Activated T-helper 17 cell treated with anti-CD3 and anti-CD28 coated beads, Interleukin-2, amount 50 U/mL, for 72 hours (primary cell): ENCODE data around the gene SUPT3H. TPM values are rescaled to one million over a fixed set of nuclear protein-coding genes. Genes with fewer than 3 reads are reported as not detected.
"Not testable (repeated sequence)": the region's sequence is repeated elsewhere in the genome, so short reads cannot be mapped to it uniquely, and the experiment has no call there.

Experiments used
- ATAC-seq: fragments of 150-1000 bp; cut with Tn5 transposase; replicated peaks from 2 replicates; pipeline ENCODE4 v1.10.0; 2021; ENCODE audit warnings: mild to moderate bottlenecking, moderate library complexity
- H3K27ac Mint-ChIP-seq: one replicate; pipeline ENCODE4 v1.8.0; 2022; ENCODE audit warnings: mixed read lengths
- H3K27me3 Mint-ChIP-seq: one replicate; pipeline ENCODE4 v1.8.0; 2022; ENCODE audit warnings: mixed read lengths
- H3K36me3 Mint-ChIP-seq: one replicate; pipeline ENCODE4 v1.8.0; 2022; ENCODE audit warnings: low read depth, mild to moderate bottlenecking, mixed read lengths
- H3K4me1 Mint-ChIP-seq: one replicate; pipeline ENCODE4 v1.8.0; 2022; ENCODE audit warnings: mixed read lengths
- H3K4me3 Mint-ChIP-seq: one replicate; pipeline ENCODE4 v1.8.0; 2022; ENCODE audit warnings: mild to moderate bottlenecking, mixed read lengths
- H3K9me3 Mint-ChIP-seq: one replicate; pipeline ENCODE4 v1.8.0; 2022; ENCODE audit warnings: mixed read lengths
- total RNA-seq, 2 donors: library from RNA; stranded (reverse); gene quantifications; one replicate each; pipeline ENCODE4 v1.2.3, GENCODE V29; 2022

Gene SUPT3H
- total RNA-seq, 2 donors from 2014 or later: 12.1 to 20.0 TPM

DNA sequence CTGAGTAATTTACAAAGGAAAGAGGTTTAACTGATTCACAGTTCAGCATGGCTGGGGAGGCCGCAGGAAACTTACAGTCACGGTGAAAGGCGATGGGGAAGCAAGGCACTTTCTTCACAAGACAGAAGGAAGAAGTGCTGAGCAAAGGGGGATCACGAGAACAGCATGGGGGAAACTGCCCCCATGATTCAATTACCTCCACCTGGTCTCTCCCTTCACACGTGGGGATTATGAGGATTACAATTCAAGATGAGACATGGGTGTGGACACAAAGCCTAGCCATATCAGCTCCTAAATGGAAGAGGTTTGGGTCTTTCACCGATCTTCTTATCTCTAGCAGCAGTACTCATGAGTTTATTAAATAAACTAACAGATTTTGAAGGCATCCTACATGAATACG, 202.5 kb downstream of the SUPT3H start:
- no peaks in the 10 kb centered on the region for H3K27me3 Mint-ChIP-seq
- no peaks in the 10 kb centered on the region for H3K4me1 Mint-ChIP-seq
- no peak overlapping the region for H3K4me3 Mint-ChIP-seq
- no peak for ATAC-seq
- no peak overlapping the region for H3K27ac Mint-ChIP-seq
- H3K9me3 Mint-ChIP-seq: no peaks in the 10 kb centered on the region
- no peaks in the 10 kb centered on the region for H3K36me3 Mint-ChIP-seq

DNA sequence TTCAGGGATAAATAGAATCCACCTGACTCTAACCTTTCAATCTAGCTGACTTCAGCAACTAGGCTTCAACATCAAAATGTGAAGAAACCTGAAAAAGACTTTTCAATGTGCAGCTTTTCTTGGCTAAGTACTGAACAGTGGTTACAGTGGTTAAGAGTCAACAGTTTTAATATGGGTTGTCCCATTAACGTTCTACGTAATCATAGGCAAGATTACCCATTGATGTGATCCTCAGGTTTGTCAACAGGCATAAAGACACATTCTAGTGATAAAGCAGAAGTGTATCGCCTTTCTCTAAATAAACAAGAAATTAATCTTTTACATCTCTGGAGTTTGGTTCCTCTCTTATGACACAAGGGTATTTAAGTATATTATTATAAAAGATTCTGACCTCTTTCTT, 203.7 kb downstream of the SUPT3H start:
- Mint-ChIP-seq H3K4me1 (no peaks in the 10 kb centered on the region), H3K4me3 (peak overlapping the region; percentile 7), H3K9me3 (no peaks in the 10 kb centered on the region), H3K27ac (peak overlapping the region; percentile 44), H3K36me3 (no peaks in the 10 kb centered on the region), H3K27me3 (no peaks in the 10 kb centered on the region)
- ATAC-seq: peak; percentile 76

DNA sequence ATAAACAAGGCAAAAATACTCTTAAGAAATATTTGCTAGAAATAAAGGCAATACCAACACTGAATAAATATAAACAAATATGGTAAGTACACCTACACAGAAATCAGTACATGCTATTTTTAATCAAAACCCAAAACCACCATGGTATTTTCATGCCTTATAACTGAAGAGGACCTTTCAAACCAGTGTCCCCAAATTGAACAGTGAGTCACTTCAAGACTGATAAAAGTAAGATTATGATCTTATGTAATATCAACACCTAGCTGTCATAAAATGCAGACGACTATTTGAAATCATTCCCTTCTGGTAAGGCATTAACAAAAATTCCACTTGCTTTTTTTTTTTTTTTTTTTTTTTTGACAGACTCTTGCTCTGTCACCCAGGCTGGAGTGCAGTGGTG, 206.4 kb downstream of the SUPT3H start:
- Mint-ChIP-seq H3K4me3 (no peak overlapping the region), H3K9me3 (no peaks in the 10 kb centered on the region), H3K36me3 (no peaks in the 10 kb centered on the region), H3K27me3 (no peaks in the 10 kb centered on the region), H3K27ac (no peak overlapping the region), H3K4me1 (no peaks in the 10 kb centered on the region)
- ATAC-seq: no peak

DNA sequence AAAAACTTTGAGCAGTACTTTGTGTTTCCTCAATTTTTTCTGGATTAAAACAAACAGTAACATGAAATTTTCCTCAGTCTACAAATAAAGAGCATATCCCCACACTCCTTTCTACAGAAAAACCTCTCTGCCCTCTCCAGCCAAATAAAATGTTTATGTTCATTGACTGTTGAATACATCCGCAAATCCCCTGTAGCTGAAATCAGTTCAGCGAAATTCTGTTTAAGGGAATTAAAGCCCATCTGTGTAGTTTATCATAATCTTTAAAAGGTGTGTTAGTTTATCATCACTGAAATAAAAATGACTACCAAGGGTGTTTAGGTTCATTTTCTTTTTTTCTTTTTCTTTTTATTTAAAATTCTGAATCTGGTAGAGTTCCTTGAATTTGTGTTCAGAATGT, 207.4 kb downstream of the SUPT3H start:
- H3K4me1 Mint-ChIP-seq: peaks cover 6% of the 10 kb centered on the region
- no peaks in the 10 kb centered on the region for H3K9me3 Mint-ChIP-seq
- H3K27ac Mint-ChIP-seq: no peak overlapping the region
- ATAC-seq: no peak
- no peaks in the 10 kb centered on the region for H3K36me3 Mint-ChIP-seq
- H3K27me3 Mint-ChIP-seq: no peaks in the 10 kb centered on the region
- no peak overlapping the region for H3K4me3 Mint-ChIP-seq

DNA sequence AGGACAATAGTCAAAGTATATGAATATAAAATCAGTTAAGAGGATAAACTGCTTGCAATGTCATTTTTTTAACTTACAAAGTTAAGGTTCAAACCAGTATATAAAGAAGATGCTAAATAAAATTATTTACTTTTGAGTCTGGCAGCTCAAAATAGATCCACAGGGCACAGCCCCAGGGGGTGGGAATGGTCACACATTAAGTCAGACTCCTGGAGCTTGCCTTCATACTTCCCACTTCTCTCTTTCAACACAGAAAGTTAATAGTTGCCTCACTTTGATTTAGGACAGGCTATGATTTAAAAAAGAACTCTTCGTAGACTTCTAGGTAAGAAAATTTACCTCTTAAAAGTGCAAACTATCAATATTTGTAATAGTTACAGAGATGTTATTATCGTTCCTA, 207.9 kb downstream of the SUPT3H start:
- Mint-ChIP-seq H3K4me3 (no peak overlapping the region), H3K27ac (no peak overlapping the region), H3K4me1 (peaks cover 8% of the 10 kb centered on the region)

DNA sequence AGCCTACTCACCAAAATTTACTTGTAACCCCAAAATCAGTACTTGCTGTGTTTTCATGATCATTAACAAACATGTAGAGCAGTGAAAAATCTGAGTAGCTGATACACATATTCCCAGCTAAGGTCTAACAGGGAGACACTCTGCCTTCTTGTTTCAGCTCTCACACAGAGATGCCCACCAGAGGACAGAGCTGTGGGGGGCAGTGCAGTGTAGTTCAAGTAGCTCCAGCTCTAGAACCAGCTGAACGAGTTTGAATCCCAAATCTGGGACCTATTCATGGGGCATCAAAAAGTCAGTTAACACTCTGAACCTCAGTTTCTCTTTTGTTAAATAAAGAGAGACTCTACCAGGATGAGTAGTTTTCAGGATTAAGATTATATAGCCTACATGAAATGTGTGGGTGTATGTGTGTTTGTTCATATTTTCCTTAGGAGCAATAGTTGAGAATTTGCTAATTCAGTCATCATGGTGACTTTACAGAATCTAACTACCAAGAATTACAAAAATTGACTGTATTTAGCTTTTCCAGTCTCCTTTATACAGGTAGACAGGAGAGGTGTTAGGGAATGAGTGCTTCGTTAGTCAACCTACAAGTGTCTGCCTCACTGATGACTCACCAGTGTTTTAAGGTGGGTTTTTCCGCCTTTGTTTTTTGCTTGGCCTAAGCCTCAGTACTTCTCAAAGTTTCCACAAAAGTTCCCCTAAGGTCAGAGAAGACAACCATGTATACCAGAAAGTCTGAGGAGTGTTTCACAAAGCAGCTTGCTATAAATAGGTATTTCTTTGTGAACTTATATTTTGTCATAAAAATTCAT, 213.6 kb downstream of the SUPT3H start:
- Mint-ChIP-seq H3K27me3 (no peaks in the 10 kb centered on the region), H3K27ac (peak overlapping the region; percentile 99), H3K4me1 (peaks cover 21% of the 10 kb centered on the region), H3K4me3 (peak overlapping the region; percentile 79), H3K9me3 (no peaks in the 10 kb centered on the region), H3K36me3 (peaks cover 9% of the 10 kb centered on the region)
- ATAC-seq: peak; percentile 91

More for the DNA sequence above, 207.9 kb downstream of the SUPT3H start:
- peaks cover under 1% of the 10 kb centered on the region for H3K36me3 Mint-ChIP-seq
- no peak for ATAC-seq
- H3K9me3 Mint-ChIP-seq: no peaks in the 10 kb centered on the region
- H3K27me3 Mint-ChIP-seq: no peaks in the 10 kb centered on the region

DNA sequence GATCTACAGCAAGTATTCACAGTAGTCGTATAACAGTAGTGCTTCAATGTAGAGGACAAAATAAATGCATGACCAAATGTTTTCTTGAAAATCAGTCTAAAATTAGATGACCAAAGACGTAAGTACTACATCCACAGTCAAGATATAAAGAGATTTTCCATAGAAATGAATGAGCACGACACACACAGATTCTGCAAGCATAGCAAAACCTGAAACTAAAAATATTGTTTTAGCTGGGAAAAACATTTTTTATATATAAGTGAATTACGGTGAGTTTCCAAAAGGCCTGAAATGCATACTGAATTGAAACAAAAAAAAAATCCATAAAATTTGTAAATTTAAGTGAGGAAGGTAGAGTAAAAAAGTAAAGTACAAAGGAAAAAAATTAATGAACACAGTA, 217.4 kb downstream of the SUPT3H start:
- Mint-ChIP-seq H3K36me3 (peaks cover 9% of the 10 kb centered on the region), H3K9me3 (no peaks in the 10 kb centered on the region), H3K4me3 (no peak overlapping the region), H3K4me1 (peaks cover 15% of the 10 kb centered on the region), H3K27me3 (no peaks in the 10 kb centered on the region), H3K27ac (no peak overlapping the region)
- no peak for ATAC-seq

DNA sequence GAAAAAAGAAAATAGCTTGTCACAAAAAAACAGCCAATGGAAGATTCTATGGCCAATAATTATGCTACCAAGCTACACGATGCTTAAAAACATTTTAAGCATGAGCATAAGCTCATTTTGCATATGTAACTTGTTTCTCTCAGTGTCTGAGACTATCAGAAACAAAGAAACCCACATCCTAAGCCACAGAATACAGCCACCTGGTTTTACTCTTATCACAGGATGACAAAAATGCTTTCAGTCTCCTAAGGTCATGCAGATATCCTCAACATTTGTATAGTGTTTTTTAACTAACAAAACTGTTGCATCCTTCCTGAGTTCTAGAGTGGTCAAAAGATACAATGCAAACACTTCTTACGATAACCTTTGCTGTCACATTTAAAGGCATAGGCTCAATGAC, 221.7 kb downstream of the SUPT3H start:
- Mint-ChIP-seq H3K4me1 (peaks cover 5% of the 10 kb centered on the region), H3K9me3 (no peaks in the 10 kb centered on the region), H3K27me3 (no peaks in the 10 kb centered on the region), H3K27ac (peak overlapping the region; percentile 55), H3K4me3 (peak overlapping the region; percentile 22), H3K36me3 (no peaks in the 10 kb centered on the region)
- ATAC-seq: peak; percentile 99

DNA sequence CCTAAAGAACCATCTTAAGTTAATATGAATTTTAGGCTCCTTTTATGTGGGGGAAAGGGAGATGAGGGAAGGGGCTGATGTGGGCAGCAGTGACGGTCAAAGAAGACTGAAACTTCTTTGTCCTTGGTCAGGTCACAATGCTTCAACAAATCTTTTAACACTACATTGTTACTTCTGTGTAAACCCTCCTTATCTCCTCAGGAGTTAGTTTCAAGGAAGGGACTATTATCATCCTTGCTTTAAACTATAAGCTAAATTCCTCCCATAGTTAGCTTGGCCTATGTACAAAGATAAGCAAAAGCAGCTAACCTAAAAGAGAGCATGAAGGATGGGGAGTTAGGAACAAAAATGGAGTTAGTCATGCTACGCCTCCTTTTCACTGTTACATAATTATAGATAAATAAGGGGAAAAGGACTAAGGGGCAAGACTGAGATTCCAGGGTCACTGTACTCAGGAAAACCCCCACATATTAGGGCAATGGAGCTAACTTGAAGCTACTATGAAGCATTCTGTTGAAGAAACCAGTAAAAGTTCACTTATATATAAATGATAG, 222.3 kb downstream of the SUPT3H start:
- Mint-ChIP-seq H3K27me3 (no peaks in the 10 kb centered on the region), H3K27ac (peak overlapping the region; percentile 55), H3K9me3 (no peaks in the 10 kb centered on the region), H3K36me3 (no peaks in the 10 kb centered on the region), H3K4me3 (peak overlapping the region; percentile 22), H3K4me1 (peaks cover 5% of the 10 kb centered on the region)
- ATAC-seq: no peak

DNA sequence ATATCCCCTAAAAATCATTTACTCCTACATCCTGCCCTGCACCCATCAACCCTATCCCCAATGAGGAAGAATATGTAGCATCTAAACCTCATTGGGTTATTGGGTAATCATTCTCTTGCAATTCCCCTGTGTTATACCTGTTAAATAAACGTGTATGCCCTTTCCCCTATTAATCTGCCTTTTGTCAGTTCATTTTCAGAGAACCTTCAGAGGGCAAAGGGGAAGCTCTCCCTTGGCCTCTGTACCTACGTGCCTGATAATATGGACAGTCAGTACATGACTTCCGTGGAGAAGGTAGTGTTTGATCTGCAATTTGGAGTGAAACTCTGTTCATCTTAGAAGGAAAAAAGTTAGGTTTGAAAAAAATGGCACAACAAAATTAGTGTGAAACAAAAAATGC, 223.1 kb downstream of the SUPT3H start:
- no peaks in the 10 kb centered on the region for H3K36me3 Mint-ChIP-seq
- H3K4me1 Mint-ChIP-seq: peaks cover 5% of the 10 kb centered on the region
- H3K27ac Mint-ChIP-seq: no peak overlapping the region
- no peak overlapping the region for H3K4me3 Mint-ChIP-seq
- ATAC-seq: no peak
- H3K9me3 Mint-ChIP-seq: no peaks in the 10 kb centered on the region
- no peaks in the 10 kb centered on the region for H3K27me3 Mint-ChIP-seq

DNA sequence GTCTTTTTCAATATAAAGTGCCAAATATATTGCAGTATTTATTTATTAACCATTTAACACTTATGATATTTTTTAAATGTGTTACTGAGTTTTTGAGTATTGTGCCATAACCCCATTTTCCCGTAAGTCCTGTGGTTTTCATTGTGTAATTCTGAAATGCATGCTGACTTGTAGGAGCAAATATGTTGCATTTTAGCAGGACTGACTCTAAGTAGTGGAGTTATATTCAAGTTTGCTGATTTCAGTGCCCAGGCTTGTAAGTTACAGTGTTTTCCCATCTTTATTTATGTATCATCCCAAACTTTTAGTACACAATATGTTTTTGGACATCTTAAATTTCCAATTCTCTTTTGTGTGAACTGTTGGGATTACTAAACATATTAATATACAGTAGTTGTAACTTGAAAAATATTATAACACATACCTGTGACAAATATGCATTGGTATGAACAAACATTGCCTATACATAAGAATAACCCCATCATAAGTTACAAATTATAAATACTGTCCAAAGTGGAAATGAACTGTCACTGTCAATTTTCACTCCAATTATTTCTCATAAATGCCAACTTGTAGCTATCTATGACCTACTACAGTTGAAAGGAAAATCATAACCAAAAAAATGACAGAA, 228.9 kb downstream of the SUPT3H start:
- Mint-ChIP-seq H3K27ac (no peak overlapping the region), H3K4me1 (peaks cover 6% of the 10 kb centered on the region), H3K9me3 (peaks cover 10% of the 10 kb centered on the region), H3K27me3 (no peaks in the 10 kb centered on the region), H3K4me3 (no peak overlapping the region), H3K36me3 (no peaks in the 10 kb centered on the region)
- no peak for ATAC-seq

DNA sequence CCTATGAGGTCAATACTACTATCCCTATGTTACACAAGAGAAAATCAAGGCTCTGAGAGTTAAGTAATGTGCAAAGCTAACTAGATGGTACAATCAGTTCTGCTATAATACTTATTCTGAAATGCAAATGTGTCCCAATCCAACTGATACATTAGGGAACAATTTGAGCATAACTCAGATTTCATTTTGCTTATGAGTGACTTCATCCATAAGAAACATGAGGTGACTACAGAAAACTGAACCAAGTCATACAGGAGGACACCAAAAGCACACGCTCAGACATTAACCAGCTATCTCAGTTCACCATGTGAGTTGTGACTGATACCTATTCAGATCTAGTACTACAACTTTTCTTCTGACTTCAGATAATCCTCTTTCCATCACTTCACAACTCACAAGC, 229.5 kb downstream of the SUPT3H start:
- no peak for ATAC-seq
- Mint-ChIP-seq H3K4me1 (peaks cover 12% of the 10 kb centered on the region), H3K4me3 (no peak overlapping the region)

DNA sequence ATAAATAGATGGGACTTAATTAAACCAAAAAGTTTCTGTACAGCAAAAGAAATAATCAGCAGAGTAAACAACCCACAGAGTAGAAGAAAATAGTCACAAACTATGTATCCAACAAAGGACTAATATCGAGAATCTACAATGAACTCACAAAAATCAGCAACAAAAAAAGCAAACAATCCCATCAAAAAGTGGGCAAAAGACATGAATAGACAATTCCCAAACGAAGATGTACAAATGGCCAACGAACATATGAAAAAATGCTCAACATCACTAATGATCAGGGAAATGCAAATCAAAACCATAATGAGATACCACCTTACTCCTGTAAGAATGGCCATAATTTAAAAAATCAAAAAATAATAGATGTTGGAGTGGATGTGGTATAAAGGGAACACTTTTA, 232.1 kb downstream of the SUPT3H start:
- H3K27ac Mint-ChIP-seq, ATAC-seq, H3K36me3 Mint-ChIP-seq, H3K4me3 Mint-ChIP-seq, H3K27me3 Mint-ChIP-seq: not testable (repeated sequence)
- Mint-ChIP-seq H3K9me3 (peaks cover 20% of the 10 kb centered on the region), H3K4me1 (peaks cover 13% of the 10 kb centered on the region)

More for the DNA sequence above, 229.5 kb downstream of the SUPT3H start:
- no peaks in the 10 kb centered on the region for H3K27me3 Mint-ChIP-seq
- H3K36me3 Mint-ChIP-seq: no peaks in the 10 kb centered on the region
- H3K9me3 Mint-ChIP-seq: peaks cover 15% of the 10 kb centered on the region
- H3K27ac Mint-ChIP-seq: no peak overlapping the region

DNA sequence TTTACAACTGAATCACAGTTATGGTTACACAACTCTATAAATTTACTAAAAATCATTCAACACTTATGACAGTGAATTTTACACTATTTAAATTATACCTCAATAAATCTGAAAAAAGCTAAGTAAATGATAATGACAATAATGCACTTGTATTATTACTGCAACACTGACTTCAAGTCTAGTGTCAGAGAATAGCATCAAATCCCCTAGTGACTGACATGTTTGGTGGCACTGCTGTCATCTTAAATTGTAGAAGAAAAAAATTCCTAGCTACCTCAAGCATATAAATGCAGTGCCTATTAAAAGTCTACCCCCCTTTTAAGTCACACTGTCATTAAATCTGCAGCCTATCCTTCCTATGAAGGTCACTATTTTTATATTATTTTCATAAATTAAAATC, 239.0 kb downstream of the SUPT3H start:
- ATAC-seq: no peak
- Mint-ChIP-seq H3K36me3 (peaks cover 6% of the 10 kb centered on the region), H3K4me3 (no peak overlapping the region), H3K9me3 (peaks cover 22% of the 10 kb centered on the region), H3K27ac (no peak overlapping the region), H3K4me1 (peaks cover 6% of the 10 kb centered on the region), H3K27me3 (no peaks in the 10 kb centered on the region)

DNA sequence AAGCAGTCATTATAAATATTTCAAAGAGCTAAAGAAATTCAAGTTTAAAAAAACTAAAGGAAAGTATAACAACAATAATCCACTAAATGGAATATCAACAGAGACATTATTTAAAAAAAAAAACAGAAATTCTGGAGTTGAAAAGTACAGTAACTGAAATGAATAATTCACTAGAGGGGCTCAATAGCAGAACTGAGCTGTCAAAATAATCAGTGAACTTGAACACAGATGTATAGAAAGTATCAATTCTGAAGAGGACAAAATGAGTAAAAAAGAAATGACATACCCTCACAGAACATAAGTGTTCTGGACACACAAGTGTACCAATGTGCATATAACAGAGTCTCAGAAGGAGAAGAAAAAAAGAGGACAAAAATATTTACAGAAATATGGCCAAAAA, 241.2 kb downstream of the SUPT3H start:
- Mint-ChIP-seq H3K27ac (no peak overlapping the region), H3K4me1 (no peaks in the 10 kb centered on the region), H3K4me3 (no peak overlapping the region), H3K9me3 (peaks cover 15% of the 10 kb centered on the region), H3K27me3 (no peaks in the 10 kb centered on the region), H3K36me3 (peaks cover 3% of the 10 kb centered on the region)
- no peak for ATAC-seq
